Inflammatory macrophage (primary cell): Measurements from ENCODE around the gene ENHO.

Source experiments
- DNase-seq, 2 donors: peaks; one replicate each; pipeline ENCODE4 v3.0.0-alpha.2; 2020 to 2022

Gene ENHO

DNA sequence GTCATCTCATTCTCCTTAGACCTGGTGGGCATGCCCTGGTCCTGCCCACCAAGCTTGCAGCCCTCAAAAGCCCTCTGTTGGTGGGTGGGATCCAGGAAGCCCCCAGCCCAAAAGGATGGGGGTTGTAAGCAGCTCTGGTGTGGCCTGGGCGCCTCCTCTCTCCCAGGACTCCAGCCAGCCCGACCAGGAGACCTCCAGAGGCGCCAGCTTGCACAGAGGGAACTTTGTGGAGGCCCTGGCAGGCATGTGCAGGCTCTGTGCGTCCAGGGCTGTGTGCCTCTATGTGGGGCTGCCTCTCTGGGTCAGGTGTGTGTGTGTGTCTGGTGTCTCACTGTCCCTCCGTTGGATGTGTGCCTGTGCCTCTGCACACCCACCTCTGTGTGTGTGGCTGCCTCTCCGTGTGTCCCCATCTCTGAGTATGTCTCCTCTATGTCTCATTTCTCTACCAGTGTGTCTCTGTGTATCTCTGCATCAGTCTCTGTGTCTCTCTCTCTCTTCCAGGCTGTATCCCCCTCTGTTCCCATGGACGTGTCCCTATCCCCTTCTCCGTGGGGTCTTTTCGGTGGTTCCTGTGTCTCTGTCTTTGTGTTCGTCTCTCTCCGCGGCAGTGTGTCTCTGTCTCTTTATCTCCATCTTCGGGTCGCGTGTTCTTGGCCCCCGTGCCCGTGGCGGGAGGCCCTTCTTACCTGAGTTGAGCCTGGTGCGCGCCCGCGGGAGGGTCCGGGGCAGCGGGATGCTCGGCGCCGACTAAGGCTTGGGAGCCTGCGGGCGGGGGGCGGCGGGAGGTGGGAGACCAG is 501 bp downstream of the ENHO start:
- no peak for DNase-seq

DNA sequence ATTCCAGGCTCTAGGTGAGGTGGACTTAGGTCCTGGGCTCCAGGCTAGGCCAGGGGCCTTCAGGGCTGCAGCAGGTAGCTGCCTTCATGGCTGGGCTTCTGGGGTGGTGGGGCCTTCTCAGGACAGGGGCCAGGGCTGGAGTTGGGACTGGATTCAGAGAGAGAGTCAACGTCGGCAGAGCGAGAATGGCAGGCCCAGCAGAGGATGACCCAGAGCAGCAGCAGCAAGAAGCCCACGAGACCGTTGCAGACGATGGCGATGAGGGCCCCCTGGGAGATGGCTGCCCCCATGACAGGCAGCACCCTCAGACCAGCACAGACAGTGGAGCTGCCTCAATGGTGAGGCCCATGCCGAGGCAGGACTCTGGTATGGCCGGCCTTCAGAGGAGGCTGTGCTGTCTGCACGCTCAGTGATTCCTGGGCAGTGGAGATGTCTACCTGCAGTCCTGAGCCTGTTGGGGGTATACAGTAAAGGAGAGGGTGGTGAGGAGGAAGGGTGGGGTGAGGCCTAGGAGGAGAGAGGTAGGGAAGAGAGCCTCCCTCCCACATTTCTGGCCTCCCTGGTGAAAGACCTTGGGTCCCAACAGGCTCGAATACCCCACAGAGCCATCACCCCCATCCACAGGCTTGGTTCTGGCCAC is 1.3 kb downstream of the ENHO start:
- DNase-seq = no peak

DNA sequence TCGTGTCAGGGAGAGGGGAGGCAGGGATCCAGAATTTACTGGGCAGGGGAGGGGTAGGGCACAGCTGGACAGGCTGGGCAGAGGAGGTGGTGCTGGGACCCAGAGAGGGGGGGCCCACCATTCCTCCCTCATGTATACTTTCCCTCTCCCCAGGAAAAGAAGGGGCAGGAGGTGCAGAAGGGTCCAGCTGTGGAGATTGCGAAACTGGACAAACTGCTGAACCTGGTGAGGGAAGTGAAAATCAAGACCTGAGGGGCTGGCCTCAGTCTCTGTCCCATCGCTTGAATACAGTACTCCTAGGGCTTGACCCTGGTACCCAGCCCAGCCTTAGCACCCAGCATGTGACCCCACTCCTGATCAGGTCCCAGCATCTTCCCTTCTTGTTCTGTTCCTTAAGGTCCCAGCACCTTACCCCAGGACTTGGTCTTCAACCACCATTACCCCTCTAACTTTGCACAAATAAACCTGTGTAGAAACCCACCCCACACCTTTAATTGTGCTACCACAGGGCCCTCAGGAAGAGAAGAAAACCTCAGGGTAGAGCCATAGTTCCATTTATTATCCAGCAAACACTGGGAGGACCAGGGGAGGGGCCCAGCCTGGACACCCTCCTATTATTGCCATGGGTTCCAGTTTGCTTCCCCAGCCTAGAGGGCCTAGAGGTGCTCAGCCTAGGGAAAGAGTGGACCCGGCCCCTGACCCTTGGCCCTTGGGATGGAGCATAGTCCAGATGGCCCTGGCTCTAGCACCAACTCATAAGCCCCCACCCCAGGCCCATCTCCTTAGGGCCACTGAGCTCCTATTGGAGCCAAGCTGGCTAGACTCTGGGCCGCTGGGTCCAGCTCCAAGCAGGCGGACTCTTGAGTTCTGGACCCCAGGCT is 2.0 kb downstream of the ENHO start:
- no peak for DNase-seq

DNA sequence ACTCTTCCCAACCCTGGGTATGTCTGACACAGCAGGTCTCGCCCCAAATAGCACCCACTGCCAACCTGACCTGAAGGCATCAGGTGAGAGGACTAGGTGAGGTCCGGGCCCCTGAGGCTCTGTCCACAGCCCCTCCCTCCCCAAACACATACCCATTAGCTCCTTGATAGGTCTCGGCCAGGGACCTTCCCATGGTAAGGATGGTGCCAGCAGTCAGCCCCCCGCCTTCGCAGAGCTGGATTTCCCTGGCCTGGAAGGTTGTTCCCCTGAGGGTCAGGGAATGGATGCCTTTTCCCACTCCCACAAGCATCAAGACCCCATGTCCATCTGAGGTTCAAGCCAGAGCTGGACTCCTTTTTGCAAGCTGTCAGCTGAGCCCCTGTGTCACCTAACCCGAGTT is 2.7 kb downstream of the ENHO start:
- DNase-seq = no peak

DNA sequence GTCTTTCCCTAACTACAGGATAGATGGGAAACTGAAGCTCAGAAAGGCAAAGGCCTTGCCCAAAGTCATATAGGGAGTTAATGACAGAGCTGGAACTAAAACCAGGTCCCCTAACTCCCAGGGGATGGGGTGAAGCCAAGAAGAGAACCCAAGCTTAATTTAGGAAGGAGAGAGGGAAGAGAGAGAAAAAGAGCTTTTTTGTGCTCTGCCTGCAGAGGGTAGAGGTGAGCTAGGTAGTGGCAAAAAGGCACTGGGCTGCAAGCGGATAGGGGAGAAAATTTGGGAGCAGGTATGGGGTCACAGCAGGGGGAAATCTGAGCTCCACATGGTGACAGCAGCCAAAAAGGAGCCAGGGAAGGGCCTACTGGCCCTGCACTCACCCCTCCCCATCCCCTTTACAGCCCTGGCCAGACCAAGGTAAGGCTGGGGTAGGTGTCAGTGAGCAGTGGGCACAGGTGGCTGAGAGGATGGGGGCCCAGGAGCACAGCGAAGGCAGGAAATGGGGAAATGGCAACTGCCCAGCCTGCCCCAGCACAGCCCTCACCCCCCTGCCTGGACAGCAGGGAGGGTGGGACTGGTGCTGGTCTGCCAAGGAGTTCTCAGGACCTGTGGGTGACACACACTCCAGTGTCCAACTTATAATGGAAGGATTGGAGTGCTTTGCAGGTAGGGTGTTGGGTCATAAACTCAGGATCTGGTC is 3.3 kb downstream of the ENHO start:
- DNase-seq = no peak

DNA sequence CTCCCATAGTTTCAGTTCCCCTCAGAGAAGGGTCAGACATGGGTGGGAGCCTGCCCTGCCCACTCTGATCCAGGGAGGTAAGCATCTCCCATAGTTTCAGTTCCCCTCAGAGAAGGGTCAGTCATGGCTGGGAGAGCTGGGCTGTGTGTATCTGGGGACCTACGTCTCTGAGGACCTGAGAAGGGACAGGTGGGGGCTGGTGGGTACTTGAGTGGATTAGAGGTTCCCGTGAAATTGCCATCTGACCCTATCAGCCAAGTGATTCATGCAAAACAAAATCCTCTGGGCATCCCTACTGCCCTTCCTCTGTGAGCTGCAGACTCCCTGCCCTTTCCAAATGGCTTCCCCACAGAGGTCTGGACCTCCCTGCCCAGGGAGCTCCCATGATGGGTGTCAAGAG is 3.9 kb downstream of the ENHO start:
- peak; percentile 6 to 19 for DNase-seq

DNA sequence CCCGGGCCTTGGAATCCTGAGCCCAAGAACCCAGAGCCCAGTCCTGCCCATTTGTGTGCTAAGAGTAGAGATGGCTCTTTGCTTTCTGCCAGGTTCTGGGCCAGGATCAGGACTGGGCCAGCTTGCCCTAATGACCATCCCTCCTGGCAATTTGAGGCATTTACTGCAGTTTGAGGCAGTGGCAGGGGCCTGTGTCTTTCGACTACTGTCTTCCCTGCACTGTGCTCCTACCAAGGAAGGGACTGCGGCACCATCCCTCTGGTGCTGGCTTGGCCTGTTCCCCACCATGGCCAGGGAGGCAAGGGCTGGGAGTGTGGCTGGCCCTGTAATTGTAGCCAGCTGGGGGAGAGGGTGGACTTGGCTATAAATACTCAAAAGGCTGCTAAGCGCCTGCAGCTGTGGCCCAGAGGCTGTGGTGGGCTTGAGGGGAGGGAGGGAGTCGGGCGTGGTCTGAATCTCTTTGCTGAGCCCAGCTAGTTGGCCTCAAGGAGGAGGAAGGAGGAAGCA is 4.6 kb downstream of the ENHO start:
- no peak for DNase-seq

DNA sequence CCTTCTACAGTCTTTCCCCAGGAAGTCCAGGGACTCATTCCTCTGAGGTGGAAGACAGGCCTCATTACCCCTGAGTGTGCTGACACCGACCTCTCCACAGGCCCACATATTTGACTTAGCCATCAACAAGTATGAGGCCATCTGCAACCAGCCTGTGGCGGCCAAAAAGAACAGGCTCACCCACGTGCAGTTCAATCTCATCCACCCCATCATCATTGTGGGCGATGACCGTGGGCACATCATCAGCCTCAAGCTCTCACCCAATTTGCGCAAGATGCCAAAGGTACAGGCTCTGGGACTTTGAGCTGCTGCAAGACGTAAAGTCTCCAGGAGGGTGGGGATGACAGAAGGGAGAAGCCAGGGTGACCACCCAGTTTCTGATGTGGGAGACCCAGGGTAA is 5.6 kb downstream of the ENHO start:
- peak in 1 of 2 donors; percentile 17 for DNase-seq

DNA sequence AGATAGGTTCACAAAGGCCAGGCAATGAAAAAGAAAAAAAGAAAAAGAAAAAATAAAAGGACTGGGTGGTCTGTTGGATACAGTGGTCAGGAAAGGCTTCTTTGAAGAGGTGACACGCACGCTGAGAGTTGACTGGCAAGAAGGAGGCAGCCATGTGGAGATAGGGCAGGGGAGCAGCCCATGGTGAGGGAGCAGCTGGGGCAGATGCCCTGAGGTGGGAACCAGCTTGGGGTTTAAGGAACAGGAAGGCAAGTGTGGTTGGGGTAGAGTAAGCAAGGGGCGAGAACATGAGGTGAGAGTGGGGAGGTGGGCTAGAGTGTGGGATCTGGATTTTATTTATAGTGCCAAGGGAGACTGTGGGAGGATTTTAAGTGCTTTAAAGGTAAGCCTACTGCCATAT is 6.8 kb downstream of the ENHO start:
- DNase-seq = no peak

DNA sequence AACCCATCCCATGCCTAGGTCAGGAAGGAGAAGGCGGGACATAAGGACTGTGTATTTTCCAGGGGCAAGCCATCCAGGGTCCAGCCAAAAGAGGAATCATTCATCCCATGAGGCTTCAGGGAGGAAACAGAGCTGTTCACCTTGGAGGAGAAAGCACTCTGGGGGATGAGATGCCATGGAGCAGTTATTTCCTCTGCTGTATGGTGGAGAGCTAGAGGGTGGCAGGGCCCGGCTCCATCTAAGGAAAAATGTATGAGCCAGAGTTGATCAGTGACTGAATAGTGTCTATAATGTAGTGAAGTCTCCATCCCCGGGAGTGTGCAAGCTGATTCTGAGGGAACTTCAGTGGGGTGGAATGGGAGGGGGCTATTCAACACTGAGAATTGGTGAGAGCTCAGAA is 8.0 kb downstream of the ENHO start:
- no peak for DNase-seq

DNA sequence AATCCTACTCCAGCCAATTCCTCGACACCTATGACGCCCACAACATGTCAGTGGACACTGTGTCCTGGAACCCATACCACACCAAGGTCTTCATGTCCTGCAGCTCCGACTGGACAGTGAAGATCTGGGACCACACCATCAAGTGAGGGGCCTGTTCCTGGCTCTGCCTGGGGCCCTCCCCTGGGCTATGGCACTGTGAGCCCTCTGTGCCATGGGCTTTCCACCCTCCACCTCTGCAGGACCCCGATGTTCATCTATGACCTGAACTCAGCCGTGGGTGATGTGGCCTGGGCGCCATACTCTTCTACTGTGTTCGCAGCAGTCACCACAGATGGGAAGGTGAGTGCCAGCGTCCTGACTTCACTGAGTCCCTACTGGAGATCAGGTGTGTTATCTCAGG is 8.4 kb downstream of the ENHO start:
- no peak for DNase-seq

DNA sequence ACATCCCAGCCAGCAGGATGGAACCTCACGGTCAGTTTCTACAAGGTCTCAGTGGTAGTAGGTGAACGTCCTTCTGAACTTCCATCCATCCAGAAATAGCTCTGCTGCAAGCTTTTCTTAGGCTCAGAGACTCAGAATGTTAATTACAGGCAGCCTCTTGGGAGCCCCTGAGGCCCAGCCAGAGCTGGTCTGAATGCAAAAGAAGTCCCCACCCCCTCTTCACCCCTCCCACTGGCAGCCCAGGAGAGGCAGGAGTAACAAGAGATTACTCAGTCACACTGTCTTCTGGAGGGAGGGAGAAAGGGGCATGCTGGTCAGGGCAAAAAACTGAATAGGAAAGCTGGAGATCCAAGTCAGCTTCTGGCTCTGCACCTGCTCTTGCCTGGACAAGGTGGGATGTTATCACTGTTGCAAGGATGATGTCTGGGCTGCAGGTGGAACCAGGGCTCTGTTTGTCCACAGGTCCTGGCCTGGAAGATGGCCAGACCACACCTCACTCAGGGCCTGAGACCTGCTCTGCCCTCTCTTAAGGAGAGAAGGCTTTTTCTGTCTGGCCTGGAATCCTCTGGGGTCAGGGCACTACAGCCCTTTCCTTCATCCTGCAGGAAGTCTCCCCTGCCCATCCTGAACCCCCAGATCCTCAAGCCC is 9.1 kb downstream of the ENHO start:
- no peak for DNase-seq

DNA sequence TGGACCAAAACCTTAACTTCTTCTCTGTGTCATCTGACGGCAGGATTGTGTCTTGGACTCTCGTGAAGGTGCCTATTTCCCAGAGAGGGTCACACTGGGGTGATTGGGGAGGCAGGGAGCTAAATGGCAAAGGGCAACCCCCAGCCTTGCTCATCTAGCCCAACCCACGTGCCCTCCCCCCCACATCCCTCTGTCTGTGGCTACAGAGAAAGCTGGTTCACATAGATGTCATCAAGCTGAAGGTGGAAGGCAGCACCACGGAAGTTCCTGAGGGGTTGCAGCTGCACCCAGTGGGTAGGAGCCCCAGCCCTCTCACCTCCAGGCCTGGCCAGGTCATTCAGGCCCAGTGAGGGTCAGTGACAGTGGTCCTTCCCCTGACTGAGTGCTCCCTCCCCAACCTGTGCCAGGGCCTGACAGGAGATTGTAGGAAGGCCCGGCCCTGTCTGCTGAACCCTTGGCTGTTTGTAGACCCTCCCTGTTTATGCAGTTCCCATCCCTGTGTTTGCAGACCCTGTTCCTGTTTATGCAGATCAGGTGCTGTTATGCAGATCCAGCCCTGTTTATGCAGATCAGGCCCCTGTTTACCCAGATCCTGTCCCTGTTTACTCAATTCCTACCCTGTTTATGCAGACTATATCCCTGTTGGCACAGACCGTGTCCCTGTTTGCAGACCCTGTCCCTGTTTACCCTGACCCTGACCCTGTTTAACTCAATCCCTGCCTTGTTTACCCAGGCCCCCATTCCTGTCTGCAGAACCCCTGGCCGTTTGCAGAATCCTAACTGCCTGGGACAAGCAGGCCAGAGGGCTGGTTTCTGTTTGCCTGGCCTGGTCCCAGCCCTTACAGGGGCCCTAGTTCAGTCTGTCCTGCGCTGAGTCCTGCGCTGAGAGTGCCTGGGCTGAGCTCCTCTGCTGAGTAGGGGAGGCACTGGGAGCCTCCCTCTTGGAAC is 10.4 kb downstream of the ENHO start:
- no peak for DNase-seq

DNA sequence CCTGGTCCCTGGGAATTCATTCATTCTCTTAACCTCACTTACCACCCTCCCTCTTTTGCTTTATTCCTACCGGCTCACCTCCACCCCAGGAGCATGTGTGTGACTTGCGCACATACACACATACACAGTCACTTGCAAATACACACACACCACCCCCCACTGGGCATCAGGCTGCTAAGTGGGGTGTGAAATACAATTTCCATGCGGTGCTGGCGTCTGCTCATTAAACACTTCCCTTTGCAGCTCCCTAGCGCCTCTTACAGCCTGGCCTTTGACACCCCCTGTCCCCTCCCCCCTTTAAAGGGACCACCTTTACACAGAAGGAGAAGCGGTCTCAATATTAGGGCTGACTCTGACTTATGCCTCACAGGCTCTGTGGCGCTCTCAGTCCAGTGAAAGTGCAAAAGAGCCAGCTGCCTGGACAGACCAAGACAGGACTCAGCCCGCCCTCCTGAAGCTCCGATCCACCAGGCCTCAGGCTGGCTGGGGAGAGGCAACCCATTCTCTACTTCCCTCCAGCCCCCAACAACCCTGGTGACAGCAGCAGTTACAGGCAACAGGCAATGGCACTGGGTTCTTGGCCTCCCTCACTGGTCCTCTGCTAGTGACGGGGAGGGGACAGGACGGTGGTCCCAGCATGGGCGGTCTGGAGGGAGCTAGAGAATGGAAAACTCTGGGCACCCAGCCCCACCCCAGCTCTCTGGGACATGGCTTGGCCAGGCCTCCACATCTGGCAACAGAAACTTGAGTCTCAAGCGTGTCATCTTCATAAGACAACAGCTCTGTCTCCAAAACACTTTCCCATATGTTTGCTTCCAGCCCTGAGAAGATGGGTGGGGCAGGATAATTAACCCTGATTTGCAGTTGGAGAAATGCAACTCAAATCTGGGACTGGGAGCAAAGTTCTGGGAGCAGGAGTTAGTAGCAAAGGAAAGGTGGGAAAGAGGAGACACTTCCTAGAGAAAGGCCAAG is 12.0 kb downstream of the ENHO start:
- no peak for DNase-seq

DNA sequence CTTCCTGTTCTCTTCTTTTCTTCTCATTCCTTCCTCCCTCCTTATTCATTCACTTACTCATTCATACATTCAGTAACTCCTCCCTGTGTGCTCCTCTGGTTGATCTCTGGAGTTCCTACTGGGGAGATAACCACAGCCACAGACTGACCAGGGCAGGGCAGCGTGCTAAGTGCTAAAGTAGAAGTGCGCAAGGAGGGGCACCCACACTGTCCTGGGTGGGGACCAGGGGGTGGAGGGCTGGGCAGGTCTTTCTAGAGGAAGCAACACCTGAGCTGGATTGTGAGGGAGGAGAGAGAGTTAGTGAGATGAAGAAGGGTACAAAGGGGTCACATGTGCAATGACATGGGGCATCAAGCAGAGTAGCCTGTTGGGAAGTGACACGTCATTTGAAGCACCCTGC is 13.8 kb downstream of the ENHO start:
- no peak for DNase-seq

DNA sequence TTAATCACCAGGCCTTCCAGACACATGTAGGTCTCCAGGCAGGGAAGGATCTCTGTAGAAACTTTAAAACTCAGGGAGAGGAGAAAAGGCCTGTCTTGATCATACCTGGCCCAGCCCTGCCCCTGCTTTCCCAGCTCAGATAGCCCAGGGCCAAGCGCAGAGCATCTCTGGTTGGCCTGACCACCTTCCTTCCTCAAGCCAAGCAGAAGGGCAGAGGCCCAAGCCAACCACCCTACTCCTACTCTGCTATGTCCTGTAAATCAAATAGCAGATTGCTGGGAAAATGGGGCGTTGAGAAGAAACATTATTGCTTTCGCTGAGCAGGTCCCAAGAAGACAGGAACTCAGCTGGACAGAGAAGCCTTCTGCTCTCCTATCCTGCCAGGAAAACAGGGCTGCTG is 14.3 kb downstream of the ENHO start:
- DNase-seq = no peak

DNA sequence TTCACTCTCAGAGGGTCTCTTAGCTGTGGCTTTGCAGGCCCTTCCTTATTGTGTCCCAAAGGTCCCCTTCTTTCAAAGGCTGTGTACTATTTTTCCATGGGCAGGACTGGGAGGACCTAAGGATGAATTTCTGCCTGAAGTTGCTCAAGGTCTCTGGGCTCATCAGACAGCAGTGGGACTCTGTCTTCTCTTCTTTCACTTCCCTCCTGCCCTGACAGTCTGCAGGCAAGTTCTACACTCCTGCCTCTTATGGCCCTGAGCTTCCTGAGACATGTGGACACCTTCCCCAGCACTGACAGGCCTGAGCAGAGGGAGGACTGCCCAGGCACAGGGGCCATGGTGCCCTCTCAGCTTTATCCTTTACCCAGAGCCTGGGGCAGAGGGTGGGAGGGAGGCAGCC is 14.8 kb downstream of the ENHO start:
- no peak for DNase-seq

DNA sequence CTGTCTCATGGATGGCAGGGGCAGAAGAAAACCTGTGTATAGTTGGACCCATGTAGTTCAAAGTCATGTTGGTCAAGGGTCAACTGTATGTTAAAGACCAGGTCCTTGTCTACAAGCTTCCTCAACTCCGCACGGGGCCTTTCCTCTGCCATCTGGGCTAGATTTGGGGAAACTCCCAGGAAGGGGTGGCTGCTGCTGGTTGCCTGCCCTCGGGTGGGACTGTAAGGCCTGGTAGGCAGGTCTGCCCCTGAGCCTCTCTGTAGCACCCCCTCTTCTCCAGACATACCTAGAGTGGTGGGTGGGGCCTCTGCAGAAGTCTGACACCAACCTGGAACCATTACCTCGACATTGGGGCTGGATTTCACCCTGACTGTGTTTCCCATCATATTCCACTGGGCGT is 15.2 kb downstream of the ENHO start:
- no peak for DNase-seq

DNA sequence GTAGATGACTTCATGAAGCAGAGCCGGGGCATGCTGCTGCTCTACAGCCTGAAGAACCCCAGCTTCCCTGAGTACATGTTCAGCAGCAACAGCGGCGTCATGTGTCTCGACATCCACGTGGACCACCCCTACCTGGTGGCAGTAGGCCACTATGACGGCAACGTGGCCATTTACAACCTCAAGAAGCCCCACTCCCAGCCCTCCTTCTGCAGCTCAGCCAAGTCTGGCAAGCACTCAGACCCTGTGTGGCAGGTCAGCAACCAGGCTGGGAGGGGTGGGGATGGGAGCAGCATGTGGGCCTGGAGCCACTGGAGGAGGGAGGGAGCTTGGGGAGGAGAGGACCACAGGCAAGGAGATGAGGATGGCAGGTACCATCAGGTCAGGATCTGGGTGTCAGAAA is 16.2 kb downstream of the ENHO start:
- no peak for DNase-seq
